ENCODE measurements around the gene NCOR1.
"Not testable (repeated sequence)": the region's sequence is repeated elsewhere in the genome, so short reads cannot be mapped to it uniquely, and the experiment has no call there.

NCOR1 gene

DNA sequence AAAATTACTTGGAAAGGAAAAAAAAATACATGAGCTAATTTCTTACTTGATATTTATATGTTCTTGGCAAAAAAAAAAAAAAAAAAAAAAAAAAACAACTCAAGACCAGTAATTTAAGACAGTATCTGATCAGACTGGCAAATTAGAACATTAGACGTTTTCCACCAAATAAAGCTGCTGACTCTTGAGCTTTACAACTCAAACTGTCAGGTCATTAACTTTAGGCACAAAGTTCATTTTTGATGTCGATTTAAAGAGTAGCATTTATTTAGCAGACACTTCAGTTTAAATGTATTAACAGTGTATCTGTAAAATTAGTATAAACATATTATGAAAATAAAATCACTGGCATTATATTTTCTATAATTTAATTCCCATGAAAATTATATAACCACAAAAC, 66.7 kb downstream of the NCOR1 start:
- TF ChIP-seq, protein P1, sequence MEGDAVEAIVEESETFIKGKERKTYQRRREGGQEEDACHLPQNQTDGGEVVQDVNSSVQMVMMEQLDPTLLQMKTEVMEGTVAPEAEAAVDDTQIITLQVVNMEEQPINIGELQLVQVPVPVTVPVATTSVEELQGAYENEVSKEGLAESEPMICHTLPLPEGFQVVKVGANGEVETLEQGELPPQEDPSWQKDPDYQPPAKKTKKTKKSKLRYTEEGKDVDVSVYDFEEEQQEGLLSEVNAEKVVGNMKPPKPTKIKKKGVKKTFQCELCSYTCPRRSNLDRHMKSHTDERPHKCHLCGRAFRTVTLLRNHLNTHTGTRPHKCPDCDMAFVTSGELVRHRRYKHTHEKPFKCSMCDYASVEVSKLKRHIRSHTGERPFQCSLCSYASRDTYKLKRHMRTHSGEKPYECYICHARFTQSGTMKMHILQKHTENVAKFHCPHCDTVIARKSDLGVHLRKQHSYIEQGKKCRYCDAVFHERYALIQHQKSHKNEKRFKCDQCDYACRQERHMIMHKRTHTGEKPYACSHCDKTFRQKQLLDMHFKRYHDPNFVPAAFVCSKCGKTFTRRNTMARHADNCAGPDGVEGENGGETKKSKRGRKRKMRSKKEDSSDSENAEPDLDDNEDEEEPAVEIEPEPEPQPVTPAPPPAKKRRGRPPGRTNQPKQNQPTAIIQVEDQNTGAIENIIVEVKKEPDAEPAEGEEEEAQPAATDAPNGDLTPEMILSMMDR (IDR thresholded peaks at IDR 0.05; ENCODE audit: extremely low read depth, insufficient read depth, missing control alignments) = no peak
- in situ Hi-C loops (cut with MboI; ENCODE audit: low pct_unique_long_range_greater_than_20kb, low sequenced_read_pairs, unreplicated experiment) = no loop called here

DNA sequence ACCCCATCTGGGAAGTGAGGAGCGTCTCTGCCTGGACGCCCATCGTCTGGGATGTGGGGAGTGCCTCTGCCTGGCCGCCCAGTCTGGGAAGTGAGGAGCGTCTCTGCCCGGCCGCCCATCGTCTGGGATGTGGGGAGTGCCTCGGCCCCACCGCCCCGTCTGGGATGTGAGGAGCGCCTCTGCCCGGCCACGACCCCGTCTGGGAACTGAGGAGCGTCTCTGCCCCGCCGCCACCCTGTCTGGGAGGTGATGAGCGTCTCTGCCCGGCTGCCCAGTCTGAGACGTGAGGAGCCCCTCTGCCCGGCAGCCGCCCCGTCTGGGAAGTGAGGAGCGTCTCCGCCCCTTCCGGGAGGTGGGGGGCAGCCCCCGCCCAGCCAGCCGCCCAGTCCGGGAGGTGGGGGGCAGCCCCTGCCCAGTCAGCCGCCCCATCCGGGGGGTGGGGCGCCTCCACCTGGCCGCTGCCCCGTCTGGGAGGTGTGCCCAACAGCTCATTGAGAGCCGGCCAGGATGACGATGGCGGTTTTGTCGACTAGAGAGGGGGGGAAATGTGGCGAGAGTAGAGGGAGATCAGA, 69.9 kb downstream of the NCOR1 start:
- in situ Hi-C loops (cut with MboI; ENCODE audit: low pct_unique_long_range_greater_than_20kb, low sequenced_read_pairs, unreplicated experiment); DNase-seq (ENCODE audit: low spot score): not testable (repeated sequence)

More for the DNA sequence above, 66.7 kb downstream of the NCOR1 start:
- no peak for DNase-seq (ENCODE audit: low spot score)

DNA sequence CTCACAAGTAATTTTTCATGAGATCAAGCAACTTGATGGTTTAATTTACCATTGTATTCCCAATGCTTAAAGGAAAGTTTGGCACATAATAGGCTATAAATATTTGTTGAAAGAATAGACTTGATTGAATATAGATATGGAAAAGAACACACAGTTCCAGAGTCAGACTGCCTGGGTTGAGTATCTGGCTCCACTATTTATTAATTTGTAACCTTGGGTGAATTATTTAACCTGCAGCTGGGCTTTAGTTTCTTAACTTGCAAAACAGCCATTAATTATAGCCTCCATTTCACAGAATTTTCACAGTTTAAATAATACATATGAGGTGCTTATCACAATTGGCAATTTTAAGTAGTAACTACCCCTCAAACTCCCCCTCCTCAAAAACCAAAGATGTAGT, 73.6 kb downstream of the NCOR1 start:
- in situ Hi-C loops (cut with MboI; ENCODE audit: low pct_unique_long_range_greater_than_20kb, low sequenced_read_pairs, unreplicated experiment) = no loop called here
- no peak for DNase-seq (ENCODE audit: low spot score)
- TF ChIP-seq, protein P1 (IDR thresholded peaks at IDR 0.05; ENCODE audit: extremely low read depth, insufficient read depth, missing control alignments) = no peak

DNA sequence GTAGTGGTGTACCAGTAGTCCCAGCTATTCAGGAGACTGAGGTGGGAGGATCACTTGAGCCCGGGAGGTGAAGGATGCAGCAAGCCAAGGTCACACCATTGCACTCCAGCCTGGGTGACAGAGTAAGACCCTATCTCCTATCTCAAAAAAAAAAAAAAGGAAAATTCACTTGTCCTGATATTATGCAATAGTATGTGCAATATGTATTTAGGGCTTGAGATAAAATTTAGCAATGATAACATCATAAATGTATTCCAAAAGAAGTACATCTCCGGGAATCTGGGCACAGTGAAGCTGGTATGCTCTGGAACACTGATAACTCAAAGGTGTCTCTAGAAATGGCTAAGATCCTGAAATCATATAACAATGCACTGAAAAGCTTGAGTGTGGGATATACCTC, 74.5 kb downstream of the NCOR1 start:
- in situ Hi-C loops (cut with MboI; ENCODE audit: low pct_unique_long_range_greater_than_20kb, low sequenced_read_pairs, unreplicated experiment) = no loop called here
- DNase-seq (ENCODE audit: low spot score) = no peak
- TF ChIP-seq, protein P1 (IDR thresholded peaks at IDR 0.05; ENCODE audit: extremely low read depth, insufficient read depth, missing control alignments) = no peak

DNA sequence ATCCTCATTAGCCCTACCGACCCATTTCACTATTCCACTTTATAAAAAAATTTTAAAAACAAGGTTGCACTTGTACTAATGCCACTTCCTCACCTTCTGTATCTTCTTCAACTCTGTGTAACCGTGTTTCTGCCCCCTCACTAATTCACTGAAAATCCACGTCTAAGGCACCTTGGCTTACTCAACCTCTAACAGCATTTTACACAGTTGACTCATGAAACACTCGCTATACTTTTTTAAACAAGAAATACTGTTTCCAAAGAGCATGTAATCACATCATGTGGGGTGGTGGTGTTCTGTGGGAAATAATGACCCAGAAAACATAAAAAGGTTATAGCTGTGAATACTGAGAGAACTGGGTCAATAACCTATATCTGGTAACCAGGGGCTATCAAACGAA, 79.9 kb downstream of the NCOR1 start:
- in situ Hi-C loops (cut with MboI; ENCODE audit: low pct_unique_long_range_greater_than_20kb, low sequenced_read_pairs, unreplicated experiment) = no loop called here
- DNase-seq (ENCODE audit: low spot score) = no peak
- TF ChIP-seq, protein P1 (IDR thresholded peaks at IDR 0.05; ENCODE audit: extremely low read depth, insufficient read depth, missing control alignments) = no peak

DNA sequence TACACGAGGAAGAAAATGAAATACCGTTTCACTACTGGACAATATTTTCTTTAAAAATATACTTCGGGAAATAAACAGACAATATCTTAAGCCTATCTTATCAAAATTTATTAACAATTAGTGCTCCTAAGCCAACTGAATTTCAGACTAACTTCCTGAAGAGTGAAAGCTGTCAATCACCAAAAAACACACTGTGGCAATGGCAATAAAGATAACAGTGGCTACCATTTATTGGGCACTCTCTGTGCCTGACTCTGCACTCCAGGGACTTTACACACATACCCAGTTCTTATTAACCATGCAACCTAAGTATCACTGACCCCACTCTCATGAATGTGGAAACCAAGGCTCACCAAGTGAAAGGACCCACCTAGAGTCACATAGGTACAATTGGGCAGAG, 83.7 kb downstream of the NCOR1 start:
- in situ Hi-C loops (cut with MboI; ENCODE audit: low pct_unique_long_range_greater_than_20kb, low sequenced_read_pairs, unreplicated experiment) = no loop called here
- DNase-seq (ENCODE audit: low spot score) = no peak
- TF ChIP-seq, protein P1 (IDR thresholded peaks at IDR 0.05; ENCODE audit: extremely low read depth, insufficient read depth, missing control alignments) = no peak

DNA sequence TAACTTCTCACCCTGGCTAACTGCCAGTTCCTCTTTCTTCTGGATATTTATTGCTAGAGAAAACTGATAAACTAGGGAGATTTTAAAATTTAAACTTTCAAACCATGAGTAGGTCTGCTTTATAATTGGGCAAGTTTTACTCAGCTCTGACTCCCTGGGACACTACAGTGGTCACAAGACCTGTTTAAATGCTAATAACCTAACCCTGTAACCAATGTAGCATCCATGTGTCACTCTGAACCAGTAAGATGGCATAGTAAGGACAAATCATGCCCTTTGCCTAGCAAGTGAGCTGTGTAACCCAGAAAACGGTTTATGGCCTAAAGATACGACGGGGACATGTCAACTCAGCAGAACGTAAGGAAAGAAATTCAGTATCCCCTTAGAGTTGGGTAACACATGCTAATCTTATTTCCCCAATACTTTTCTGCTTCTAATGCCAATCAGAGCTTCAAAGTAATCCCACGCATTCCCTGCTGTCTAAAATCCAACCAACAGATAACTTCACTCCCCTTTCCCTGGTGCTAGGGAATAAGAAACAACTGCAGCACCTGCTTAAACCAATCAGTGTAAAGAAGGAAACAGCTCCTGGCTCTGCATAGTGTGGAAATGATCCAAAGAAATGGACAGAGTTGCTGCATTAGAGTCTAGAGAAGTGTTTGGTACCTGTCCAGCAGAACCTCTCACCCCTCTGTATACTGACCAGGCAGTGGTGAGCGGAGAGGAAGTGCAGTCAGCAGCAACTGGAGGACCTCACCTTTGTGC, 85.7 kb downstream of the NCOR1 start:
- in situ Hi-C loops (cut with MboI; ENCODE audit: low pct_unique_long_range_greater_than_20kb, low sequenced_read_pairs, unreplicated experiment) = no loop called here
- no peak for DNase-seq (ENCODE audit: low spot score)
- TF ChIP-seq, protein P1 (IDR thresholded peaks at IDR 0.05; ENCODE audit: extremely low read depth, insufficient read depth, missing control alignments) = no peak

Measured in GM13977 (cell line).